Activated CD8-positive, alpha-beta T cell treated with anti-CD3 and anti-CD28 coated beads, Interleukin-2, amount 10 ng/mL, durations not matched to agents 7 days and 5 days (primary cell): ENCODE data around the gene PCDHB6. TPM values are rescaled to one million over a fixed set of nuclear protein-coding genes. Genes with fewer than 3 reads are reported as not detected.
"Not testable (repeated sequence)": the region's sequence is repeated elsewhere in the genome, so short reads cannot be mapped to it uniquely, and the experiment has no call there.

Source experiments
- ATAC-seq: fragments of 150-1000 bp; cut with Tn5 transposase; one replicate; pipeline ENCODE4 v1.10.0; 2021; ENCODE audit warnings: moderate library complexity
- CTCF ChIA-PET: fragments of 350-600 bp; sonication (Branson Sonifier 250); formaldehyde crosslinking; loops from one replicate; lab custom pipeline; 2021; ENCODE audit warnings: antibody characterized with exemption; lab: Charles Lee
- POLR2A ChIA-PET: fragments of 350-600 bp; sonication (Branson Sonifier 250); formaldehyde crosslinking; loops from one replicate; lab custom pipeline; 2021; ENCODE audit warnings: antibody characterized with exemption; lab: Charles Lee
- DNase-seq: peaks from one replicate; pipeline ENCODE4 v3.0.0-alpha.2; 2020
- H3K27ac Mint-ChIP-seq: one replicate; pipeline ENCODE4 v1.8.0; 2021; ENCODE audit warnings: mild to moderate bottlenecking, mixed read lengths
- H3K27me3 Mint-ChIP-seq: one replicate; pipeline ENCODE4 v1.8.0; 2021; ENCODE audit warnings: low read depth, mixed read lengths
- H3K36me3 Mint-ChIP-seq: one replicate; pipeline ENCODE4 v1.8.0; 2021; ENCODE audit warnings: low read depth, mixed read lengths
- H3K4me1 Mint-ChIP-seq: one replicate; pipeline ENCODE4 v1.8.0; 2021; ENCODE audit warnings: low read depth, mixed read lengths
- H3K4me3 Mint-ChIP-seq: one replicate; pipeline ENCODE4 v1.8.0; 2021; ENCODE audit warnings: mild to moderate bottlenecking, mixed read lengths
- H3K9me3 Mint-ChIP-seq: one replicate; pipeline ENCODE4 v1.8.0; 2022; ENCODE audit warnings: mixed read lengths; ENCODE audit not compliant: insufficient read depth
- total RNA-seq, 2 experiments: library from RNA; stranded (reverse); gene quantifications; one replicate each; pipeline ENCODE4 v1.2.3, GENCODE V29; 2021

Gene PCDHB6
- total RNA-seq, 2 experiments from 2014 or later: not detected

GRCh38 chr5:141135718-141136266 lies 14.1 kb upstream of the PCDHB6 start:
- CTCF ChIA-PET: no interaction called here
- Mint-ChIP-seq H3K9me3 (peaks cover 45% of the 10 kb centered on the region), H3K27me3 (no peaks in the 10 kb centered on the region), H3K27ac (no peak overlapping the region), H3K4me3 (no peak overlapping the region), H3K36me3 (peaks cover 2% of the 10 kb centered on the region), H3K4me1 (no peaks in the 10 kb centered on the region)
- POLR2A ChIA-PET: no interaction called here
- ATAC-seq (no peak), DNase-seq (no peak)

- ATAC-seq, POLR2A ChIA-PET: not testable (repeated sequence)
These were observed 12.5 kb upstream of the PCDHB6 start for GRCh38 chr5:141137346-141137745.

GRCh38 chr5:141150224-141150992 lies 551 bp downstream of the PCDHB6 start:
- H3K27me3 Mint-ChIP-seq: no peaks in the 10 kb centered on the region
- H3K9me3 Mint-ChIP-seq: peaks cover 16% of the 10 kb centered on the region
- ChIA-PET POLR2A (no interaction called here), CTCF (no interaction called here)
- no peak overlapping the region for H3K4me3 Mint-ChIP-seq
- no peak for DNase-seq
- peaks cover 5% of the 10 kb centered on the region for H3K36me3 Mint-ChIP-seq
- H3K4me1 Mint-ChIP-seq: no peaks in the 10 kb centered on the region
- no peak overlapping the region for H3K27ac Mint-ChIP-seq
- no peak for ATAC-seq

More at GRCh38 chr5:141137346-141137745, 12.5 kb upstream of the PCDHB6 start:
- H3K27me3 Mint-ChIP-seq, DNase-seq, H3K4me1 Mint-ChIP-seq, CTCF ChIA-PET, H3K4me3 Mint-ChIP-seq, H3K36me3 Mint-ChIP-seq, H3K27ac Mint-ChIP-seq: not testable (repeated sequence)
- peaks cover 39% of the 10 kb centered on the region for H3K9me3 Mint-ChIP-seq

GRCh38 chr5:141150993-141151325 lies 1.1 kb downstream of the PCDHB6 start:
- ChIA-PET POLR2A (no interaction called here), CTCF (no interaction called here)
- Mint-ChIP-seq H3K36me3 (peaks cover 5% of the 10 kb centered on the region), H3K4me3 (no peak overlapping the region), H3K27ac (no peak overlapping the region), H3K9me3 (peaks cover 18% of the 10 kb centered on the region), H3K4me1 (no peaks in the 10 kb centered on the region), H3K27me3 (peaks cover under 1% of the 10 kb centered on the region)
- no peak for DNase-seq
- no peak for ATAC-seq

- H3K4me1 Mint-ChIP-seq, H3K27me3 Mint-ChIP-seq, H3K4me3 Mint-ChIP-seq, ATAC-seq, H3K36me3 Mint-ChIP-seq, DNase-seq, POLR2A ChIA-PET, CTCF ChIA-PET: not testable (repeated sequence)
- H3K27ac Mint-ChIP-seq: peak overlapping the region; percentile 55
- H3K9me3 Mint-ChIP-seq: peaks cover 25% of the 10 kb centered on the region
These were observed 1.8 kb downstream of the PCDHB6 start for GRCh38 chr5:141151632-141152031.

GRCh38 chr5:141152096-141152495 lies 2.2 kb downstream of the PCDHB6 start:
- CTCF ChIA-PET, H3K4me3 Mint-ChIP-seq, H3K4me1 Mint-ChIP-seq, H3K27ac Mint-ChIP-seq, DNase-seq, H3K36me3 Mint-ChIP-seq, H3K27me3 Mint-ChIP-seq, ATAC-seq, POLR2A ChIA-PET: not testable (repeated sequence)
- H3K9me3 Mint-ChIP-seq: peaks cover 30% of the 10 kb centered on the region

- ChIA-PET POLR2A (no interaction called here), CTCF (no interaction called here)
- Mint-ChIP-seq H3K36me3 (peaks cover 5% of the 10 kb centered on the region), H3K4me1 (no peaks in the 10 kb centered on the region), H3K4me3 (no peak overlapping the region), H3K9me3 (peaks cover 36% of the 10 kb centered on the region), H3K27ac (no peak overlapping the region), H3K27me3 (peaks cover 3% of the 10 kb centered on the region)
- DNase-seq (no peak), ATAC-seq (no peak)
These were observed 5.9 kb downstream of the PCDHB6 start for GRCh38 chr5:141155540-141156374.

GRCh38 chr5:141157356-141157755 lies 7.5 kb downstream of the PCDHB6 start:
- H3K36me3 Mint-ChIP-seq, H3K27ac Mint-ChIP-seq, H3K4me3 Mint-ChIP-seq, DNase-seq, ATAC-seq, POLR2A ChIA-PET, H3K27me3 Mint-ChIP-seq, CTCF ChIA-PET, H3K4me1 Mint-ChIP-seq: not testable (repeated sequence)
- peaks cover 29% of the 10 kb centered on the region for H3K9me3 Mint-ChIP-seq

GRCh38 chr5:141157901-141158300 lies 8.0 kb downstream of the PCDHB6 start:
- POLR2A ChIA-PET, ATAC-seq, CTCF ChIA-PET, H3K36me3 Mint-ChIP-seq, H3K27me3 Mint-ChIP-seq, H3K4me3 Mint-ChIP-seq, H3K4me1 Mint-ChIP-seq, H3K27ac Mint-ChIP-seq, DNase-seq: not testable (repeated sequence)
- peaks cover 29% of the 10 kb centered on the region for H3K9me3 Mint-ChIP-seq

GRCh38 chr5:141172381-141173204 lies 22.7 kb downstream of the PCDHB6 start, which contains the start of gene PCDHB7:
PCDHB7 (plus strand) TSS chr5:141172644; CDS start chr5:141172836, 192 bp downstream.
- H3K4me1 Mint-ChIP-seq: no peaks in the 10 kb centered on the region
- H3K4me3 Mint-ChIP-seq: no peak within 1 kb of the TSS
- peaks cover 3% of the 10 kb centered on the region for H3K27me3 Mint-ChIP-seq
- peaks cover 19% of the 10 kb centered on the region for H3K9me3 Mint-ChIP-seq
- no peak for ATAC-seq
- H3K36me3 Mint-ChIP-seq: no peaks in the 10 kb centered on the region
- no peak within 1 kb of the TSS for H3K27ac Mint-ChIP-seq
- ChIA-PET POLR2A (no interaction called here), CTCF (no interaction called here)
- DNase-seq: peak; percentile 33

- ATAC-seq, CTCF ChIA-PET, POLR2A ChIA-PET, H3K27ac Mint-ChIP-seq, H3K27me3 Mint-ChIP-seq, H3K9me3 Mint-ChIP-seq, H3K4me1 Mint-ChIP-seq, H3K36me3 Mint-ChIP-seq, H3K4me3 Mint-ChIP-seq, DNase-seq: not testable (repeated sequence)
These were observed 24.6 kb downstream of the PCDHB6 start for GRCh38 chr5:141174291-141175104.
